Tibial nerve (tissue), 4 donors: ENCODE data around the gene ATP8A1. TPM values are rescaled to one million over a fixed set of nuclear protein-coding genes. Genes with fewer than 3 reads are reported as not detected.

Experiments used
- DNase-seq, 2 donors: peaks; one replicate each; pipeline ENCODE4 v3.0.0-alpha.2; 2019; ENCODE audit warnings: low spot score in 2 of 2
- H3K27ac ChIP-seq, 4 donors: fragments of 200-600 bp; sonication (generic) in 3 of 4; one replicate each; pipeline ENCODE4 v1.5.1; 2017 to 2019; ENCODE audit warnings: mild to moderate bottlenecking in 1 of 4
- H3K27me3 ChIP-seq, 2 donors: fragments of 200-600 bp; sonication (generic) in 1 of 2; one replicate each; pipeline versions ENCODE4 v1.5.1 to v1.6.0; 2017 to 2019
- H3K36me3 ChIP-seq, 3 donors: fragments of 200-600 bp; sonication (generic); one replicate each; pipeline ENCODE4 v1.5.1; 2018 to 2019
- H3K4me1 ChIP-seq, 4 donors: fragments of 200-600 bp; sonication (generic) in 3 of 4; one replicate each; pipeline ENCODE4 v1.5.1; 2017 to 2019
- H3K4me3 ChIP-seq, 4 donors: fragments of 200-600 bp; sonication (generic) in 3 of 4; one replicate each; pipeline ENCODE4 v1.5.1; 2017 to 2019; ENCODE audit warnings: mild to moderate bottlenecking in 1 of 4, moderate library complexity in 1 of 4
- H3K9me3 ChIP-seq, 4 donors: fragments of 200-600 bp; sonication (generic) in 3 of 4; one replicate each; pipeline ENCODE4 v1.5.1; 2017 to 2019
- EP300 ChIP-seq, 2 donors: sonication (generic); formaldehyde crosslinking; IDR thresholded peaks; one replicate each; pipeline ENCODE4 v1.6.1; 2017; ENCODE audit warnings: antibody characterized with exemption in 2 of 2, mild to moderate bottlenecking in 1 of 2
- POLR2A ChIP-seq, 2 donors: fragments of 450-650 bp; IDR thresholded peaks; one replicate each; pipeline ENCODE4 v1.6.1; 2017; ENCODE audit warnings: antibody characterized with exemption in 2 of 2, mild to moderate bottlenecking in 2 of 2, moderate library complexity in 2 of 2
- WGBS, 2 donors: methylation state at CpG; one replicate each; pipeline ENCODE4 v1.1.5; 2018; 5-methylcytosine and 5-hydroxymethylcytosine counted together
- total RNA-seq, 4 donors: library from RNA; depleted of rRNA; stranded (reverse); fragments of >200 nt; gene quantifications; one replicate each; pipeline ENCODE4 v1.1.0, GENCODE V29; 2016
- TF ChIP-seq, protein P1 (sequence below), 5 experiments: fragments of 200-600 bp in 3 of 5; fragments of 450-650 bp in 2 of 5; sonication (generic) in 3 of 5; IDR thresholded peaks; one replicate each; pipeline ENCODE4 v1.5.1; 2016 to 2019; ENCODE audit warnings: antibody characterized with exemption in 5 of 5, mild to moderate bottlenecking in 3 of 5, moderate library complexity in 2 of 5

Gene ATP8A1
- total RNA-seq, 4 donors from 2014 or later = 57.9 to 79.7 (median 64.9) TPM

DNA sequence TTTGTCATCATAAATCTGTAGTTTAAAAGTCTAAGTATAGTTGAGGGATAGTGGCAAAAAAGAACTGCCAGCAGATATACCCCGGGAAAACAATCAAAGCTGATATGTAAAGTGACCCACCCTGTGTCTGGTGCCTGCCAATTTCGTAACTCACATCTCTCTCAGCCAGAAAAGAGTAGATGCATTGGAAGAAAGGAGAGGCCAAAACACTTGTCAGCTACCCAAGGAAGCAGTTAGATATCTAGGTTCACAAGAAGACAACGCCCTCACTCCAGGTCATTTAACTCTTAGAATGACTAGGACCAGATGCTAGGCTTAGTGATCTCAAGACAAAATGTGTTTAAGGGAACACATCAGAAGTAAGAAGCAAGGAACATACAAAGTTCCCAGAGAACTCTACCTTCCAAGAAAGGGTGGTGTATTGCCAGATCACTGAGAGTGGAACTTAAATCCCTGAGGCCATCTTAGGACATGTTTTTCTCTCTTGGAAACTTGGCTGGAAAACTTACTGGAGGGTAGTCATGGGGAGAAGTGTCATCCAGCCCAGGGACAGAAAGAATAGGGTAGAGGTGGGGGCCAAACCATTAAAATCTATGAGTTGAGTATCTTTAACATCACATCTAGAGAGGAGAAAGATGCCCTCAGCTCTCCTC lies 133.7 kb downstream of the ATP8A1 start:
- TF ChIP-seq, protein P1, sequence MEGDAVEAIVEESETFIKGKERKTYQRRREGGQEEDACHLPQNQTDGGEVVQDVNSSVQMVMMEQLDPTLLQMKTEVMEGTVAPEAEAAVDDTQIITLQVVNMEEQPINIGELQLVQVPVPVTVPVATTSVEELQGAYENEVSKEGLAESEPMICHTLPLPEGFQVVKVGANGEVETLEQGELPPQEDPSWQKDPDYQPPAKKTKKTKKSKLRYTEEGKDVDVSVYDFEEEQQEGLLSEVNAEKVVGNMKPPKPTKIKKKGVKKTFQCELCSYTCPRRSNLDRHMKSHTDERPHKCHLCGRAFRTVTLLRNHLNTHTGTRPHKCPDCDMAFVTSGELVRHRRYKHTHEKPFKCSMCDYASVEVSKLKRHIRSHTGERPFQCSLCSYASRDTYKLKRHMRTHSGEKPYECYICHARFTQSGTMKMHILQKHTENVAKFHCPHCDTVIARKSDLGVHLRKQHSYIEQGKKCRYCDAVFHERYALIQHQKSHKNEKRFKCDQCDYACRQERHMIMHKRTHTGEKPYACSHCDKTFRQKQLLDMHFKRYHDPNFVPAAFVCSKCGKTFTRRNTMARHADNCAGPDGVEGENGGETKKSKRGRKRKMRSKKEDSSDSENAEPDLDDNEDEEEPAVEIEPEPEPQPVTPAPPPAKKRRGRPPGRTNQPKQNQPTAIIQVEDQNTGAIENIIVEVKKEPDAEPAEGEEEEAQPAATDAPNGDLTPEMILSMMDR (IDR thresholded peaks at IDR 0.05) = no peak
- no peak for TF ChIP-seq EP300 (IDR thresholded peaks at IDR 0.05)
- TF ChIP-seq POLR2A (IDR thresholded peaks at IDR 0.05) = no peak
- peak in 1 of 2 donors; percentile 7 for DNase-seq
- no peaks in the 10 kb centered on the region for H3K9me3 ChIP-seq
- no peaks in the 10 kb centered on the region for H3K27me3 ChIP-seq
- H3K36me3 ChIP-seq = peaks cover 0 to 31% (median 7%) of the 10 kb centered on the region in 3 donors
- 64 to 81% methylated on average over 3 of the region's 3 CpGs for WGBS, 2 donors
- no peak overlapping the region for H3K4me3 ChIP-seq
- peak overlapping the region in 1 of 4 donors; percentile 42 for H3K27ac ChIP-seq
- H3K4me1 ChIP-seq = no peaks in the 10 kb centered on the region

DNA sequence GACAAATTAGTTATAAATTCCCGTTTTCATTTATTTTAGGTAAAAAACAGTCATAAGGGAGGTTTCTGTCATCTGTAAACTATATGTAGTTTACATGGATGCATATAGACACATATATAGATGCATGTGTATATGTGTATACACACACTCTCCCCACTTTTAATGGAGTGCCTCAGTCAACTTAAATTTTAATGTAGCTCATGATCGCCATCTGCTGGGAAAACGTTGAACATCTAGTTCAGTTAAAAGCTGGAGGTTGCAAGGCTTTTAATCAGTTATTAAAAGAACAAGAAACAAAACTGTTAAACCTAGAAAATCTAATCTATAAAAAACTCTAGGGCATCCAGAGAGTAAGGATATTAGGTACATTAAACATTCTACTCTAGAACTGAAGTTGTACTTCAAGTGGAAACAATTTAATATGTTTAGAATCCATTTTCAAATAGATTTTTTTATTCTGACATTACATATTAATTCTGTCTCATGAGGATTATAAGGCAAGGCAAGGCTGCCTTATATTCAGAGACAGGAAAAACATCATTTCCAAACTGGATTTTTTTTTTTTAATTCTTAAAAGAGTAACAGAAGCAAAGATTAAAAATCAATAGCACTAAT lies 137.0 kb downstream of the ATP8A1 start:
- 16 to 17% methylated on average over 3 of the region's 3 CpGs for WGBS, 2 donors
- peak; percentile 34 to 88 for DNase-seq
- no peak for TF ChIP-seq EP300 (IDR thresholded peaks at IDR 0.05)
- TF ChIP-seq, protein P1 (IDR thresholded peaks at IDR 0.05) = peak; percentile 38 to 83 (median 64)

DNA sequence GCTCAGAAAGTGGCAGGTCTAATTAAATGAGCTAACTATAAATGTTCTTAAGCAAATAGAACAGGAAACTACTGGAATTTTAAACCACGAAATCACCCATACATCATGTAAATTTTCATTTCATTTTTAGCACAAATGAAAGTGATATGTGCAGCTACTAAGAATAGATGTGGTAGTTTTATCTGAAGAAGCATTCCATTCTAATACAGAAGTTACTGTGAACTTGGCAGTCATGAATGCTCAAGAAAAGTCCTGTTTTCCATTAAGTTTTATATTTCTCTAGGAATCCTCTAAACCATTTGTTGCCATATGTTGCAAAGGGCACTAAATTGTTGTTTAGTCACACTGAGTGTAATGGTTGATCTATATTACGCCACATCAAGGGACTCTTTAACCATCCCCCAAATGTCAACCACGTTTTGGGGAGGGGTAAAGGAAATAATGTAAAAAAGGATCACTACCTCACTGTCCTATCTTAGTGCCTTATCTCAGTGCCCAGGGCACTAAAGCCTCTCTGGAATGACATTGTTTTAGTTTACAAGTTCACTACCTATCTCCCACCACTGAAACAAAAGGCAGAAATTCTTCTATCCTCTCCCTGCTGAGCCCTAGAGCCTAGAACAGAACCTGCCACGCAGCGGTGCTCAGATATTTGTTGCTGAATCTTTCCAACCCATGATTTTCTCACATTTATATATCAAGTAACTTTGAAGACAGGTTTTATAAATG lies 141.6 kb downstream of the ATP8A1 start:
- H3K27ac ChIP-seq = no peak overlapping the region
- no peak for TF ChIP-seq POLR2A (IDR thresholded peaks at IDR 0.05)
- TF ChIP-seq, protein P1 (IDR thresholded peaks at IDR 0.05) = no peak
- H3K27me3 ChIP-seq = no peaks in the 10 kb centered on the region
- H3K4me3 ChIP-seq = no peak overlapping the region
- 65 to 66% methylated on average over 5 of the region's 5 CpGs for WGBS, 2 donors
- DNase-seq = no peak
- no peaks in the 10 kb centered on the region for H3K9me3 ChIP-seq
- H3K4me1 ChIP-seq = peaks cover 0 to 20% (median 0%) of the 10 kb centered on the region in 4 donors
- H3K36me3 ChIP-seq = no peaks in the 10 kb centered on the region

More for the DNA sequence above, 137.0 kb downstream of the ATP8A1 start:
- Histone ChIP-seq H3K27ac (no peak overlapping the region), H3K4me1 (peaks cover 0 to 8% (median 0%) of the 10 kb centered on the region in 4 donors), H3K27me3 (no peaks in the 10 kb centered on the region), H3K9me3 (no peaks in the 10 kb centered on the region), H3K4me3 (no peak overlapping the region), H3K36me3 (peaks cover 0 to 31% (median 7%) of the 10 kb centered on the region in 3 donors)

DNA sequence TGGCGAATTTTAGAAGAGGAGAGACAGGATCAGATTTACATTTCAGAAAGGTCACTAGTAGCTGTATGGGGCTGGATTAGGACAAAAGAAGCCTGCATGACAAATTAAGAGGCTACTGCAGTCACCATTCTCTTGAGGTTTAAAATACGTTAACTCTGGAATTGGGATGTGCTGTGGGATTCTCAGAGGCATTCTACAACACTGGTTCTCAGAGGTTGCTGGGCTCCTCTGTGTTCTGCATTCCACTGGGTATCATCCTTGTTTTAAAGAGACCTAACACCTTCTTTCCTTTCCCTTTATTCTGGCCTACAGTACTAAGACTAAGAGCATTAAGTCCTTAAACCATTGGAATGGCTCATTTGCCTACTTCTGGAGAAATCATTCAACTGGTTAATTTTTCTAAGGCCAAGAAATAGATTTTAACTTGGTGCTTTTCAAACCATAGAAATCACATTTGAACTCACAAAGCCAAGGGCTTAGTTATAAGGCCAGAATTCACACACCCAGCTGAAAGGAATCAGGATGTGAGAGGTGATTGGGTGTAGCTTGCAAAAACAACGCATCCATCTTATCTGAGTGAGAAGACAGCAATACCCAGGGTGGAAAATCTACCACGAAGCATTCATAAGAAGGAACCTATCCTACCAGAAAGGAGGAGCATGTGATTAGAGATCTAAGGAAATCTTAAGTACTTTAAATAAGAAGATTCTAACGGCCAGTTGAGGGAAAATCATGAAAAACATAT lies 143.0 kb downstream of the ATP8A1 start:
- 74 to 80% methylated on average over 5 of the region's 5 CpGs for WGBS, 2 donors
- Histone ChIP-seq H3K4me1 (peaks cover 0 to 20% (median 0%) of the 10 kb centered on the region in 4 donors), H3K27ac (no peak overlapping the region), H3K36me3 (no peaks in the 10 kb centered on the region), H3K27me3 (no peaks in the 10 kb centered on the region), H3K4me3 (no peak overlapping the region), H3K9me3 (no peaks in the 10 kb centered on the region)
- no peak for DNase-seq
- TF ChIP-seq, protein P1 (IDR thresholded peaks at IDR 0.05) = no peak
- TF ChIP-seq EP300 (IDR thresholded peaks at IDR 0.05) = no peak
- TF ChIP-seq POLR2A (IDR thresholded peaks at IDR 0.05) = no peak
